Measurements from ENCODE around the gene TRAPPC12. TPM values are rescaled to one million over a fixed set of nuclear protein-coding genes. Genes with fewer than 3 reads are reported as not detected.

Gene TRAPPC12
- total and polyA plus RNA-seq, 8 donors: 35.2 to 97.5 (median 40.9) TPM

DNA sequence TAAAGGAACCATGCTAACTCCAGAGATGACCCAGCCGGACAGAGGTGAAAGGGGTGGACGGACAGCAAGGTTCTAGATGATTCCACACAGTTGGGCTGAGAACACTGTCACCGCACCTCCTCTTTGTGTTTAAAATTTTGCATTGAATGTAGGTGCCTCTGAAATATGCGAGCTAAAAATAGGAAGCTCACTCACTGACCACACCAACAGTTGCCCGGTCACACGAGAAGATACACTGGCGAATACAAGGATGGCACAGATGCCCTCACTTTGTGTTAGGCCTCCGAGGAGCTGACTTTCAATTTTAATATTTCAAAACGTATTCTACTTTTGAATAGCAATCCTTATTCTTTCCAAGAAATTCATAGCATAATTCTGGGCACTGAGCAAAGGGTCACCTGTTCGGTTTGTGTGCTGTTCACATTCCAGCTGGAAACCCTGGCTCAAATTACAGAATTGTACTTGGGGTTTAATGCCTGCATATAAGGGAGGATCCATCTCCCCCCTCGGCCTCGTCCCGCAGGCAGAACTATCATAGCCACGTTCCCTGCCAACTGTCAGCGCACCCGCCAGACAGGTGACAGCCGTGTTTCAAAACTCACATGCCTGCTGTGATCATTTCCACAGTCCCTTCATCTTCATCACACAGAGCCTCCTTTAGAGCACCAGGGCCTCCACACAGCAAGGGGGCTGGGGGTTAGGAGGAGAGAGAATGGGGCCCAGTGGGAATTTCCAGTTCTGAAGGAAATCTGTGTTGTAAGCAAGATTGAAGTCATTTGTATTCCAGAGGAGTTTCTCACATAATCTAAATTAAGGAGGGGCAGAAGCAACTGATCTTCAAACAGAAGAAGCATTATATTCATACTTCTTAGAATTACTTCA is 91.6 kb downstream of the TRAPPC12 start:
- DNase-seq (no peak), FAIRE-seq (no peak), ATAC-seq (no peak)
- Histone ChIP-seq H3K36me3 (peaks cover 0 to 36% (median 12%) of the 10 kb centered on the region in 3 donors), H3K4me3 (no peak overlapping the region), H3K9me3 (no peaks in the 10 kb centered on the region), H3K27me3 (no peaks in the 10 kb centered on the region), H3K27ac (no peak overlapping the region), H3K4me1 (no peaks in the 10 kb centered on the region)
- TF ChIP-seq, protein P1, sequence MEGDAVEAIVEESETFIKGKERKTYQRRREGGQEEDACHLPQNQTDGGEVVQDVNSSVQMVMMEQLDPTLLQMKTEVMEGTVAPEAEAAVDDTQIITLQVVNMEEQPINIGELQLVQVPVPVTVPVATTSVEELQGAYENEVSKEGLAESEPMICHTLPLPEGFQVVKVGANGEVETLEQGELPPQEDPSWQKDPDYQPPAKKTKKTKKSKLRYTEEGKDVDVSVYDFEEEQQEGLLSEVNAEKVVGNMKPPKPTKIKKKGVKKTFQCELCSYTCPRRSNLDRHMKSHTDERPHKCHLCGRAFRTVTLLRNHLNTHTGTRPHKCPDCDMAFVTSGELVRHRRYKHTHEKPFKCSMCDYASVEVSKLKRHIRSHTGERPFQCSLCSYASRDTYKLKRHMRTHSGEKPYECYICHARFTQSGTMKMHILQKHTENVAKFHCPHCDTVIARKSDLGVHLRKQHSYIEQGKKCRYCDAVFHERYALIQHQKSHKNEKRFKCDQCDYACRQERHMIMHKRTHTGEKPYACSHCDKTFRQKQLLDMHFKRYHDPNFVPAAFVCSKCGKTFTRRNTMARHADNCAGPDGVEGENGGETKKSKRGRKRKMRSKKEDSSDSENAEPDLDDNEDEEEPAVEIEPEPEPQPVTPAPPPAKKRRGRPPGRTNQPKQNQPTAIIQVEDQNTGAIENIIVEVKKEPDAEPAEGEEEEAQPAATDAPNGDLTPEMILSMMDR (IDR thresholded peaks at IDR 0.05): no peak
- intact Hi-C loops (cut with DNase I): no loop called here
- 87 to 89% methylated on average over 17 of the region's 17 CpGs for WGBS, 2 donors

DNA sequence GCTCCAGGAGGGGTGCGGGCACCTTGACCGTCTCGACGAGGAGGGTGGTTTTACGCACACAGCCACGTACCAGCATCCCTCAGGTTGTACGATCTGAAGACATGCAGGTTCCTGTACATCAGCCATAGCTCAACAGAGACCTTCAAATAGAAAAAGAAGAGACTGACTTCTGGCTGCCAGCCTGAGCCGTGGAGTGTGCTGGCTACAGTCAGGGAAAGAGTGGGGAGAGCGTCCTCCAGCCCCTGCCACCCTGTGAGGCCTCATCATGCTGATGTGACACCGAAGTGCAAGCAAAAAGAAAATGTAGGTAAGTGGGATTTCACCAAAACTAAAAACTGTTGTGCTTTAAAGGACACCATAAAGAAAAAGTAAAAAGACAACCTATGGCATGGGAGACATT is 92.8 kb downstream of the TRAPPC12 start:
- FAIRE-seq: no peak
- no peak overlapping the region for H3K27ac ChIP-seq
- no peak for ATAC-seq
- H3K4me1 ChIP-seq: no peaks in the 10 kb centered on the region
- no peaks in the 10 kb centered on the region for H3K27me3 ChIP-seq
- intact Hi-C loops (cut with DNase I): no loop called here
- no peak overlapping the region for H3K4me3 ChIP-seq
- H3K9me3 ChIP-seq: no peaks in the 10 kb centered on the region
- TF ChIP-seq, protein P1 (IDR thresholded peaks at IDR 0.05): no peak
- H3K36me3 ChIP-seq: peaks cover 0 to 35% (median 12%) of the 10 kb centered on the region in 3 donors
- WGBS, 2 donors: 85 to 91% methylated on average over 10 of the region's 10 CpGs
- DNase-seq: no peak

DNA sequence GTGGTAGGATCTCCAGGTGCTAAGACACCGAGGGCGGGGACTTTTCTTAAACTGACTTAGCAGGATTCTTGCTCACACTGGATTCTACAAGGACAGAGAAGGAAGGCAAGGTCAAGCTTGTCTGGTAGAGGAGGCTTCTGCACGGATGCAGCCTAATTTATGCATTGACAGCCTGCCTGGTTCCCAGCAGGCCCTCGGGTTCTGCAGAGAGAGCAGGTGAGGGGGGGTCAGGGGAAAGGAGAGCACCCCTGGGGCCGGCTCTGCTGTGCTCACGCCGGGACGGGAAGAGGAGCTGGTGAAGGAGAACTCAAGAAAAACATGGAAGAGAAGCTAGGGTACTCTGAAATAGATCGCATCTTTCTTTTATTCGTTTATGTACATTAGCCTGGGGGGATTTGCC is 93.5 kb downstream of the TRAPPC12 start:
- DNase-seq: no peak
- no peak for FAIRE-seq
- Histone ChIP-seq H3K27ac (no peak overlapping the region), H3K9me3 (no peaks in the 10 kb centered on the region), H3K4me3 (no peak overlapping the region), H3K4me1 (no peaks in the 10 kb centered on the region), H3K36me3 (peaks cover 0 to 28% (median 7%) of the 10 kb centered on the region in 3 donors), H3K27me3 (no peaks in the 10 kb centered on the region)
- no peak for ATAC-seq
- TF ChIP-seq, protein P1 (IDR thresholded peaks at IDR 0.05): no peak
- intact Hi-C loops (cut with DNase I): no loop called here
- 85 to 86% methylated on average over 10 of the region's 10 CpGs for WGBS, 2 donors

DNA sequence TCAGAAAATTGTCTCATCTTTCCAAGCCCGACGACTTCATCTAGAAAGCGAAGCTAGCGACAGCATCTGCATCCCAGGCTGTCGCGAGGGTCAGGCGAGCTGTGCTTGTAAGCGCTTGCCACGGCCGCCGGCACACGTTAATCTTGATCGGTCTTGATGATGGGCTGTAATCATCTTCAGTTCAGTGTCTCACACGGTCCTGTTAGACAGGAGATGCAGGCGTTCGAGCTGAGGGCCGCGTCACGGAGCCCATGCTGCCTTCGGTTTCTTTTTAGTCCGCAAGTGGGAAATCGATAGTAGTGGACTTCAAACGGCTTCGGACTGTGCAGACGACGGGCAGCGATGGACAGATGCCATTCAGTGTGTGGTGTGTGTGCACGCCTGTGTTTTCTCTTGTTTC is 96.3 kb downstream of the TRAPPC12 start:
- 93% methylated on average over 28 of the region's 28 CpGs for WGBS, 2 donors
- intact Hi-C loops (cut with DNase I): no loop called here
- TF ChIP-seq, protein P1 (IDR thresholded peaks at IDR 0.05): no peak
- Histone ChIP-seq H3K27ac (no peak overlapping the region), H3K9me3 (no peaks in the 10 kb centered on the region), H3K4me3 (no peak overlapping the region), H3K4me1 (peaks cover 0 to 4% (median 0%) of the 10 kb centered on the region in 3 donors), H3K27me3 (no peaks in the 10 kb centered on the region), H3K36me3 (peaks cover 0 to 41% (median 0%) of the 10 kb centered on the region in 3 donors)
- DNase-seq (no peak), FAIRE-seq (no peak), ATAC-seq (no peak)
